ENCODE data around the gene WWC2.

WWC2 gene

DNA sequence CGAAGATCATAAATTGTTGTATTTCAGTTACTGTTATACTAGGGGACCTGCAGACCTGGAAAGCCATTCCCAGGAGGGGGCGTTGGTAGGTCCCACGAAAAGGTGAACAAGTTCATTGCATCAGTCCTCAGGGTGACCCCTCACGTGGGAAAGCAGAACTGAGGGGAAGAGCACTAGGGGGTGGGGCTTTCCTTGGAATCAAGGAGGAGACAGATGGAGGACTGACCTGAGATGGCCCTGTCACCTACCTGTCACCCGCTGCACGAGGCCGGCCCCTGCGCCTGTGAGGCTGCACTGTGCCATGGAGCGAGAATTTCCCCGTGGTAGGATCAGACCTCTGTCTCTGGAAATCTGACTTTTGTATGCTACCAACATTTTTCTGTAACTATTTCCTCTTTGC is 265.0 kb downstream of the WWC2 start:
- Histone ChIP-seq H3K36me3 (ENCODE audit: control insufficient read depth, insufficient read depth, low read length) (no peaks in the 10 kb centered on the region), H3K4me3 (ENCODE audit: low read depth, low read length) (no peak overlapping the region), H3K9ac (ENCODE audit: low read depth, low read length) (no peak overlapping the region), H3K27ac (ENCODE audit: low read depth, low read length) (no peak overlapping the region), H3K4me1 (ENCODE audit: control insufficient read depth, insufficient read depth, low read length) (no peaks in the 10 kb centered on the region), H3K27me3 (ENCODE audit: control insufficient read depth, insufficient read depth, low read length) (no peaks in the 10 kb centered on the region), H3K9me3 (ENCODE audit: control insufficient read depth, insufficient read depth, low read length) (no peaks in the 10 kb centered on the region)

DNA sequence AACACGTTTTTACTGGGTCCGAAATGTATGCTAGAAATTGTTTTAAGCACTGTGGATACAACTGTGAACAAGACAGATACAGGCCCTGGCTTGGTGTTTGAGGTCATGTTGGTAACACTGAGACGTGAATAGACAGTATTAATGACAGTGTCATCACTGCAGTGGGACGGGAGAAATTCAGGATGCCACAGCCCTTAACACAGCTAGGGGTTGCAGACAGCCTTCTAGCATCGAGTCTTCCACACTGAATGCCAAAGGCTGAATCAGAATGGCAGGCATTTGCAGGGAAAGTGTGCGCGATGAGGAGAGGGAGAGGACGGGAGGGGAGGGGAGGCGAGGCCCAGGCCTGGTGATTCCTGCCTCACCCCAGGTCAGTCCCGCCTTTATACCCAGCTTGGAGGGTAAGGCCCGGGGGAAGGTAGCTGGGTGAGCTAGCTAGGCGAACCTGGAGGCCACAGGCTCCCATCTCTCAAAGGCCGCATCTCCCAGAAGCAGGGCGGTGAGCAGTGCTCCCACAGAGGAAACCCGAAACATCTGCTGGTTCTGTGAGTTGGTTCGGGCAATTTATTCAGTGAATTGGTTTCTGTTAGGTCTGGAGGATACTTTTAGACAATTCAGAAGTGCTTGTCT is 267.3 kb downstream of the WWC2 start:
- Histone ChIP-seq H3K27ac (ENCODE audit: low read depth, low read length) (no peak overlapping the region), H3K36me3 (ENCODE audit: control insufficient read depth, insufficient read depth, low read length) (no peaks in the 10 kb centered on the region), H3K4me1 (ENCODE audit: control insufficient read depth, insufficient read depth, low read length) (no peaks in the 10 kb centered on the region), H3K4me3 (ENCODE audit: low read depth, low read length) (no peak overlapping the region), H3K27me3 (ENCODE audit: control insufficient read depth, insufficient read depth, low read length) (no peaks in the 10 kb centered on the region), H3K9me3 (ENCODE audit: control insufficient read depth, insufficient read depth, low read length) (no peaks in the 10 kb centered on the region), H3K9ac (ENCODE audit: low read depth, low read length) (no peak overlapping the region)

DNA sequence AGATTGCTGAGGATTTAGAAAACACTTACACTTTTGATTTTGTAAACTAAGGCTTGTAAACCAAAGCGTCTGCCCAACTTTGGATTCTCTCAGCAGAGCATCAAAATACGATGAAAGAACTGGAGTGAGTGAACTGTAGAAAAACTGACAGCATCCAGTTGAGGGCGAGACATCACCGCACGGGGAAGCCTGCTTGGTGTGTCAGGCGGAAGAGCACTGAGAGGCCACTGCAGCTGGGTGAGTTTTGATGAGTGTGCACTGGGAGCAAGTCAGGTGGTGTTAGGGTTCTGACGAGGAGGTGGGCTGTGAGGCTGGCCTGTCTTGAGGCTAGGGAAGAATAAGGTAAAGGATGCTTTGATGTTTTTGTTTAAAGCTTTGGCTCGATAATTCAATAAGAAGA is 270.0 kb downstream of the WWC2 start:
- Histone ChIP-seq H3K9ac (ENCODE audit: low read depth, low read length) (no peak overlapping the region), H3K36me3 (ENCODE audit: control insufficient read depth, insufficient read depth, low read length) (no peaks in the 10 kb centered on the region), H3K27me3 (ENCODE audit: control insufficient read depth, insufficient read depth, low read length) (no peaks in the 10 kb centered on the region), H3K4me3 (ENCODE audit: low read depth, low read length) (no peak overlapping the region), H3K27ac (ENCODE audit: low read depth, low read length) (no peak overlapping the region), H3K4me1 (ENCODE audit: control insufficient read depth, insufficient read depth, low read length) (no peaks in the 10 kb centered on the region), H3K9me3 (ENCODE audit: control insufficient read depth, insufficient read depth, low read length) (0 out of 2 replicates have a peak, but pooled peaks cover 3% of the 10 kb centered on the region)

Measured in HUES48 (cell line).